Stimulated activated CD4-positive, alpha-beta T cell treated with anti-CD3 and anti-CD28 coated beads, Interleukin-1b, Interleukin-23, amount 100 ng/mL, for 24 hours (primary cell): ENCODE measurements around the gene FN1.
A peak's percentile ranks its signal among the peaks of the same experiment; 100 is the strongest.
"Not testable (repeated sequence)": the region's sequence is repeated elsewhere in the genome, so short reads cannot be mapped to it uniquely, and the experiment has no call there.

Experiments
- DNase-seq, 4 experiments: peaks; one replicate each; pipeline ENCODE4 v3.0.0-alpha.2; 2020; ENCODE audit warnings: low read depth in 4 of 4, low spot score in 1 of 4

The FN1 gene

GRCh38 chr2:215354771-215355695 lies 80.8 kb downstream of the FN1 start:
- DNase-seq = no peak

GRCh38 chr2:215352602-215353001 lies 83.3 kb downstream of the FN1 start:
- DNase-seq = no peak

GRCh38 chr2:215347878-215348277 lies 88.0 kb downstream of the FN1 start:
- no peak for DNase-seq

GRCh38 chr2:215338883-215339679 lies 96.8 kb downstream of the FN1 start:
- no peak for DNase-seq

GRCh38 chr2:215332872-215333595 lies 102.8 kb downstream of the FN1 start:
- no peak for DNase-seq

- no peak for DNase-seq
These were observed 107.8 kb downstream of the FN1 start for GRCh38 chr2:215328066-215328465.

- DNase-seq = no peak
These were observed 111.1 kb downstream of the FN1 start for GRCh38 chr2:215324811-215325210.

GRCh38 chr2:215320679-215321078 lies 115.2 kb downstream of the FN1 start:
- no peak for DNase-seq

- no peak for DNase-seq
These were observed 115.8 kb downstream of the FN1 start for GRCh38 chr2:215320102-215320501.

GRCh38 chr2:215319500-215319899 lies 116.4 kb downstream of the FN1 start:
- no peak for DNase-seq

GRCh38 chr2:215316336-215316735 lies 119.5 kb downstream of the FN1 start:
- no peak for DNase-seq

- no peak for DNase-seq
These were observed 120.6 kb downstream of the FN1 start for GRCh38 chr2:215315301-215315700.

- no peak for DNase-seq
These were observed 121.0 kb downstream of the FN1 start for GRCh38 chr2:215314896-215315295.

- DNase-seq = no peak
These were observed 122.6 kb downstream of the FN1 start for GRCh38 chr2:215313255-215313613.

GRCh38 chr2:215311625-215312396 lies 124.1 kb downstream of the FN1 start, which contains the start of gene ATIC:
Gene ATIC, plus strand, starts transcription at chr2:215312059. Its CDS starts 84 bp downstream, at chr2:215312143.
- DNase-seq = peak; percentile 73 to 89 (median 82)

- DNase-seq = not testable (repeated sequence)
These were observed 124.6 kb downstream of the FN1 start for GRCh38 chr2:215311259-215311624.
